Measurements from ENCODE around the gene NFKBIB. TPM values are rescaled to one million over a fixed set of nuclear protein-coding genes. Genes with fewer than 3 reads are reported as not detected.

The NFKBIB gene
- total RNA-seq, 1 experiment from 2014 or later: 39.8 TPM

GRCh38 chr19:38956264-38956663, 56.5 kb downstream of the NFKBIB start (continued):
- TF ChIP-seq AFF4 (CRISPR knock-in tag; IDR thresholded peaks at IDR 0.05; ENCODE audit: borderline replicate concordance) (no peak), FOXK1 (CRISPR knock-in tag; IDR thresholded peaks at IDR 0.05) (no peak), EMX1 (CRISPR knock-in tag; IDR thresholded peaks at IDR 0.05) (no peak), CREM (CRISPR knock-in tag; IDR thresholded peaks at IDR 0.05) (no peak), ATF3 (CRISPR knock-in tag; conservative IDR thresholded peaks at IDR 0.05) (no peak), MLX (CRISPR knock-in tag; IDR thresholded peaks at IDR 0.05) (no peak)

- TF ChIP-seq ZNF263 (CRISPR knock-in tag; IDR thresholded peaks at IDR 0.05; ENCODE audit: low read depth): no peak
- no peak for TF ChIP-seq MLX (CRISPR knock-in tag; IDR thresholded peaks at IDR 0.05)
- TF ChIP-seq SP1 (CRISPR knock-in tag; conservative IDR thresholded peaks at IDR 0.05): no peak
- no peak for TF ChIP-seq STAT6 (CRISPR knock-in tag; conservative IDR thresholded peaks at IDR 0.05; ENCODE audit: low read depth)
- TF ChIP-seq PRRX2 (CRISPR knock-in tag; IDR thresholded peaks at IDR 0.05): no peak
- no peak for TF ChIP-seq CBFB (CRISPR knock-in tag; IDR thresholded peaks at IDR 0.05; ENCODE audit: low read depth)
- TF ChIP-seq ZNF138 (CRISPR knock-in tag; conservative IDR thresholded peaks at IDR 0.05): no peak
- no peak for TF ChIP-seq TEAD4 (CRISPR knock-in tag; IDR thresholded peaks at IDR 0.05)
- TF ChIP-seq MXD4 (CRISPR knock-in tag; IDR thresholded peaks at IDR 0.05; ENCODE audit: borderline replicate concordance): no peak
- TF ChIP-seq ATF1 (CRISPR knock-in tag; IDR thresholded peaks at IDR 0.05): no peak
- TF ChIP-seq ZNF281 (CRISPR knock-in tag; IDR thresholded peaks at IDR 0.05): no peak
- no peak for TF ChIP-seq ZNF396 (CRISPR knock-in tag; IDR thresholded peaks at IDR 0.05; ENCODE audit: borderline replicate concordance)
- TF ChIP-seq HMGXB4 (CRISPR knock-in tag; IDR thresholded peaks at IDR 0.05): no peak
- no peak for TF ChIP-seq FOXP4 (CRISPR knock-in tag; IDR thresholded peaks at IDR 0.05)
- Mint-ChIP-seq H3K27ac (no peak overlapping the region), H3K36me3 (peaks cover 14% of the 10 kb centered on the region), H3K9me3 (peaks cover 6% of the 10 kb centered on the region; the same call in 1 of the 2 replicates), H3K27me3 (ENCODE audit: low read depth) (no peaks in the 10 kb centered on the region; the same call in 1 of the 2 replicates), H3K4me3 (no peak overlapping the region), H3K4me1 (peaks cover 9% of the 10 kb centered on the region)
- ChIA-PET POLR2A (no interaction called here), CTCF (no interaction called here)
- no peak for DNase-seq (ENCODE audit: low spot score)
- no peak for ATAC-seq
Observed at GRCh38 chr19:38958301-38958700, 58.5 kb downstream of the NFKBIB start.

Measured in WTC11 (cell line).